HL-60 (cell line): Measurements from ENCODE around the gene APOBEC3A.

Experiments used
- CTCF ChIP-seq: IDR thresholded peaks from one replicate; pipeline ENCODE4 v1.5.1; 2011; ENCODE audit warnings: low read length, control low read depth, inconsistent platforms; ENCODE audit not compliant: insufficient read depth
- GABPA ChIP-seq: IDR thresholded peaks from 2 replicates; pipeline ENCODE4 v1.6.1; 2012; ENCODE audit warnings: low read depth
- POLR2AphosphoS5 ChIP-seq: IDR thresholded peaks from 2 replicates; pipeline ENCODE4 v1.6.1; 2012; ENCODE audit warnings: low read depth
- SPI1 ChIP-seq: IDR thresholded peaks from 2 replicates; pipeline ENCODE4 v1.6.1; 2012; ENCODE audit warnings: low read depth, mild to moderate bottlenecking, borderline replicate concordance
- TF ChIP-seq, protein P1 (sequence below): IDR thresholded peaks from 2 replicates; pipeline ENCODE4 v1.6.1; 2012; ENCODE audit warnings: low read depth; ENCODE audit not compliant: insufficient replicate concordance

GRCh38 chr22:38987171-38987895 is 29.9 kb downstream of the APOBEC3A start:
- TF ChIP-seq POLR2AphosphoS5 = no peak
- TF ChIP-seq CTCF = no peak
- TF ChIP-seq, protein P1, sequence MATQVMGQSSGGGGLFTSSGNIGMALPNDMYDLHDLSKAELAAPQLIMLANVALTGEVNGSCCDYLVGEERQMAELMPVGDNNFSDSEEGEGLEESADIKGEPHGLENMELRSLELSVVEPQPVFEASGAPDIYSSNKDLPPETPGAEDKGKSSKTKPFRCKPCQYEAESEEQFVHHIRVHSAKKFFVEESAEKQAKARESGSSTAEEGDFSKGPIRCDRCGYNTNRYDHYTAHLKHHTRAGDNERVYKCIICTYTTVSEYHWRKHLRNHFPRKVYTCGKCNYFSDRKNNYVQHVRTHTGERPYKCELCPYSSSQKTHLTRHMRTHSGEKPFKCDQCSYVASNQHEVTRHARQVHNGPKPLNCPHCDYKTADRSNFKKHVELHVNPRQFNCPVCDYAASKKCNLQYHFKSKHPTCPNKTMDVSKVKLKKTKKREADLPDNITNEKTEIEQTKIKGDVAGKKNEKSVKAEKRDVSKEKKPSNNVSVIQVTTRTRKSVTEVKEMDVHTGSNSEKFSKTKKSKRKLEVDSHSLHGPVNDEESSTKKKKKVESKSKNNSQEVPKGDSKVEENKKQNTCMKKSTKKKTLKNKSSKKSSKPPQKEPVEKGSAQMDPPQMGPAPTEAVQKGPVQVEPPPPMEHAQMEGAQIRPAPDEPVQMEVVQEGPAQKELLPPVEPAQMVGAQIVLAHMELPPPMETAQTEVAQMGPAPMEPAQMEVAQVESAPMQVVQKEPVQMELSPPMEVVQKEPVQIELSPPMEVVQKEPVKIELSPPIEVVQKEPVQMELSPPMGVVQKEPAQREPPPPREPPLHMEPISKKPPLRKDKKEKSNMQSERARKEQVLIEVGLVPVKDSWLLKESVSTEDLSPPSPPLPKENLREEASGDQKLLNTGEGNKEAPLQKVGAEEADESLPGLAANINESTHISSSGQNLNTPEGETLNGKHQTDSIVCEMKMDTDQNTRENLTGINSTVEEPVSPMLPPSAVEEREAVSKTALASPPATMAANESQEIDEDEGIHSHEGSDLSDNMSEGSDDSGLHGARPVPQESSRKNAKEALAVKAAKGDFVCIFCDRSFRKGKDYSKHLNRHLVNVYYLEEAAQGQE = no peak
- no peak for TF ChIP-seq SPI1
- TF ChIP-seq GABPA = no peak
